A172 (cell line): ENCODE measurements around the gene MAX. TPM values are rescaled to one million over a fixed set of nuclear protein-coding genes. Genes with fewer than 3 reads are reported as not detected.
"Not testable (repeated sequence)": the region's sequence is repeated elsewhere in the genome, so short reads cannot be mapped to it uniquely, and the experiment has no call there.

Source experiments
- DNase-seq: peaks from one replicate; pipeline ENCODE4 v3.0.0-alpha.2; 2015; ENCODE audit warnings: low spot score
- total RNA-seq: library from RNA; depleted of rRNA; stranded (reverse); fragments of >200 nt; shearing (Covaris generic); gene quantifications from 2 replicates; pipeline ENCODE4 v1.2.3, GENCODE V29; 2014

The MAX gene
- total RNA-seq, 1 experiment from 2014 or later: 27.3 TPM

GRCh38 chr14:65104791-65105190 lies 2.5 kb upstream of the MAX start:
- DNase-seq: no peak

GRCh38 chr14:65103150-65103760 lies 938 bp upstream of the MAX start:
- DNase-seq: no peak

- DNase-seq: no peak
These were observed 481 bp downstream of the MAX start for GRCh38 chr14:65101631-65102440.

- no peak for DNase-seq
These were observed 1.3 kb downstream of the MAX start for GRCh38 chr14:65100922-65101541.

- DNase-seq: no peak
These were observed 3.7 kb downstream of the MAX start for GRCh38 chr14:65098586-65098985.

GRCh38 chr14:65096323-65097089 lies 5.8 kb downstream of the MAX start:
- no peak for DNase-seq

GRCh38 chr14:65095633-65096205 lies 6.6 kb downstream of the MAX start:
- DNase-seq: no peak

- no peak for DNase-seq
These were observed 10.0 kb downstream of the MAX start for GRCh38 chr14:65092349-65092748.

GRCh38 chr14:65087835-65088234 lies 14.5 kb downstream of the MAX start:
- not testable (repeated sequence) for DNase-seq

- not testable (repeated sequence) for DNase-seq
These were observed 15.6 kb downstream of the MAX start for GRCh38 chr14:65086686-65087085.

GRCh38 chr14:65084554-65085505 lies 17.5 kb downstream of the MAX start:
- DNase-seq: no peak

- no peak for DNase-seq
These were observed 19.4 kb downstream of the MAX start for GRCh38 chr14:65082930-65083329.

- no peak for DNase-seq
These were observed 21.2 kb downstream of the MAX start for GRCh38 chr14:65080960-65081747.

- DNase-seq: no peak
These were observed 22.5 kb downstream of the MAX start for GRCh38 chr14:65079768-65080167.

GRCh38 chr14:65079201-65079600 lies 23.1 kb downstream of the MAX start:
- no peak for DNase-seq

GRCh38 chr14:65077318-65077717 lies 25.0 kb downstream of the MAX start:
- no peak for DNase-seq

- no peak for DNase-seq
These were observed 26.5 kb downstream of the MAX start for GRCh38 chr14:65075628-65076325.

GRCh38 chr14:65074449-65075150 lies 27.7 kb downstream of the MAX start:
- DNase-seq: no peak
